Measurements from ENCODE around the gene P2RY13. TPM values are rescaled to one million over a fixed set of nuclear protein-coding genes. Genes with fewer than 3 reads are reported as not detected.

P2RY13 gene
- total and polyA plus RNA-seq, 2 of the 13 experiments (the other 11 are each of a cell fraction or from before 2014, with no cell fraction given), result not detected

DNA sequence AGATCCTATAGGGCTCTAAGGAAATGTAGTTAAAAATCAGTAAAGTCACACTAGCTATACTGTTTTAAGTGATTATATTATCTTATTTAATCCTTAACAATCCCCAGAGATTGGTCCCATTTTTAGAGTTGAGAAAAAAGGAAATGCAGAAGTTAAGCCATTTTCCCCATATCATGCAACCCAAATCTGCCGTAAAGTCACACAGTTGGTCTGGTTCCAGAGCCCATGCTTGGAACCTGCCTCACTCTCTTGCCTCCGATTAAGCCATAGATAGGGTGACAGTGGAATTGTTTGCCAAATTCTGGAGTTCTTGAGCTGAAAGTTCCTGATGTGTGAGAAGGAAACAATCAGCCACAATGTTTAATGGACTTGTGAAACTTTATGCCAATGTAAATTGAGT, 2.3 kb upstream of the P2RY13 start:
- Histone ChIP-seq H3K9ac (ENCODE audit: insufficient read depth, low read depth, low read length) (no peak overlapping the region), H3K36me3 (replicated peaks in 1 of 2; ENCODE audit: control insufficient read depth in 1 of 2, insufficient read depth in 2 of 2, low read length in 2 of 2) (no peaks in the 10 kb centered on the region), H4K20me1 (ENCODE audit: insufficient read depth, low read length) (no peaks in the 10 kb centered on the region), H3K27ac (ENCODE audit: extremely low read length, insufficient read depth, low read length) (no peak overlapping the region), H2AFZ (ENCODE audit: low read length) (no peak overlapping the region), H3K4me2 (ENCODE audit: low read depth, low read length) (no peak overlapping the region), H3K27me3 (ENCODE audit: control insufficient read depth in 1 of 2, insufficient read depth in 2 of 2, low read length in 2 of 2) (no peaks in the 10 kb centered on the region), H3K4me1 (ENCODE audit: insufficient read depth, low read length) (no peaks in the 10 kb centered on the region), H3K4me3 (replicated peaks in 1 of 3; ENCODE audit: insufficient read depth in 1 of 3, low read depth in 2 of 3, low read length in 3 of 3) (no peak overlapping the region), H3K9me3 (ENCODE audit: low read length) (no peaks in the 10 kb centered on the region), H3K79me2 (ENCODE audit: insufficient read depth, low read length) (no peaks in the 10 kb centered on the region)
- ChIA-PET POLR2A (no interaction called here), CTCF (ENCODE audit: low intra/inter-chr PET ratio, low total read pairs) (no interaction called here)
- in situ Hi-C loops (cut with HindIII; ENCODE audit: extremely low pct_ligation_motif_present, low pct_unique_long_range_greater_than_20kb) (no loop called here), intact Hi-C loops (cut with micrococcal nuclease; ENCODE audit: unreplicated experiment) (no loop called here)
- no peak for FAIRE-seq
- no peak for DNase-seq (ENCODE audit: low spot score)
- ATAC-seq, result no peak
- BruUV-seq (replicated peaks), result no TSS peak
- no peak for TF ChIP-seq NR1H2 (CRISPR knock-in tag; IDR thresholded peaks at IDR 0.05; ENCODE audit: borderline replicate concordance, low read depth)
- WGBS (ENCODE audit: low lambda C conversion rate), result 84% methylated on average over 2 of the region's 2 CpGs

GRCh38 chr3:151330899-151331298, 1.6 kb upstream of the P2RY13 start:
- no peaks in the 10 kb centered on the region for H3K79me2 ChIP-seq (ENCODE audit: insufficient read depth, low read length)
- no peaks in the 10 kb centered on the region for H3K4me1 ChIP-seq (ENCODE audit: insufficient read depth, low read length)
- no peak overlapping the region for H2AFZ ChIP-seq (ENCODE audit: low read length)
- POLR2A ChIA-PET, result no interaction called here
- H3K27ac ChIP-seq (ENCODE audit: extremely low read length, insufficient read depth, low read length), result no peak overlapping the region
- FAIRE-seq (no peak), DNase-seq (ENCODE audit: low spot score) (no peak), ATAC-seq (no peak)
- H3K9me3 ChIP-seq (ENCODE audit: low read length), result no peaks in the 10 kb centered on the region
- CTCF ChIA-PET (ENCODE audit: low intra/inter-chr PET ratio, low total read pairs), result no interaction called here
- no peak overlapping the region for H3K4me2 ChIP-seq (ENCODE audit: low read depth, low read length)
- no peak overlapping the region for H3K9ac ChIP-seq (ENCODE audit: insufficient read depth, low read depth, low read length)
- no peaks in the 10 kb centered on the region for H3K27me3 ChIP-seq (ENCODE audit: control insufficient read depth in 1 of 2, insufficient read depth in 2 of 2, low read length in 2 of 2)
- in situ Hi-C loops (cut with HindIII; ENCODE audit: extremely low pct_ligation_motif_present, low pct_unique_long_range_greater_than_20kb) (no loop called here), intact Hi-C loops (cut with micrococcal nuclease; ENCODE audit: unreplicated experiment) (no loop called here)
- H3K36me3 ChIP-seq (replicated peaks in 1 of 2; ENCODE audit: control insufficient read depth in 1 of 2, insufficient read depth in 2 of 2, low read length in 2 of 2), result no peaks in the 10 kb centered on the region
- H4K20me1 ChIP-seq (ENCODE audit: insufficient read depth, low read length), result no peaks in the 10 kb centered on the region
- BruUV-seq (replicated peaks), result no TSS peak
- no peak overlapping the region for H3K4me3 ChIP-seq (replicated peaks in 1 of 3; ENCODE audit: insufficient read depth in 1 of 3, low read depth in 2 of 3, low read length in 3 of 3)
- TF ChIP-seq ZFP62 (CRISPR knock-in tag; IDR thresholded peaks at IDR 0.05) (no peak), SMAD3 (CRISPR knock-in tag; IDR thresholded peaks at IDR 0.05) (no peak), ZNF530 (CRISPR knock-in tag; IDR thresholded peaks at IDR 0.05; ENCODE audit: low read depth) (no peak), MYNN (CRISPR knock-in tag; IDR thresholded peaks at IDR 0.05; ENCODE audit: low read depth) (no peak), SOX5 (CRISPR knock-in tag; IDR thresholded peaks at IDR 0.05; ENCODE audit: borderline replicate concordance) (no peak), ZNF280D (CRISPR knock-in tag; IDR thresholded peaks at IDR 0.05) (no peak), ZZZ3 (CRISPR knock-in tag; IDR thresholded peaks at IDR 0.05; ENCODE audit: borderline replicate concordance) (no peak), HMG20A (CRISPR knock-in tag; IDR thresholded peaks at IDR 0.05; ENCODE audit: borderline replicate concordance) (no peak), HIVEP1 (CRISPR knock-in tag; IDR thresholded peaks at IDR 0.05) (no peak), ZMYM4 (CRISPR knock-in tag; IDR thresholded peaks at IDR 0.05) (no peak), FOXK2 (IDR thresholded peaks at IDR 0.05) (no peak)
- TF ChIP-seq, protein P1, sequence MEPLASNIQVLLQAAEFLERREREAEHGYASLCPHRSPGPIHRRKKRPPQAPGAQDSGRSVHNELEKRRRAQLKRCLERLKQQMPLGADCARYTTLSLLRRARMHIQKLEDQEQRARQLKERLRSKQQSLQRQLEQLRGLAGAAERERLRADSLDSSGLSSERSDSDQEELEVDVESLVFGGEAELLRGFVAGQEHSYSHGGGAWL (CRISPR knock-in tag; IDR thresholded peaks at IDR 0.05), result no peak
- TF ChIP-seq, protein P2, sequence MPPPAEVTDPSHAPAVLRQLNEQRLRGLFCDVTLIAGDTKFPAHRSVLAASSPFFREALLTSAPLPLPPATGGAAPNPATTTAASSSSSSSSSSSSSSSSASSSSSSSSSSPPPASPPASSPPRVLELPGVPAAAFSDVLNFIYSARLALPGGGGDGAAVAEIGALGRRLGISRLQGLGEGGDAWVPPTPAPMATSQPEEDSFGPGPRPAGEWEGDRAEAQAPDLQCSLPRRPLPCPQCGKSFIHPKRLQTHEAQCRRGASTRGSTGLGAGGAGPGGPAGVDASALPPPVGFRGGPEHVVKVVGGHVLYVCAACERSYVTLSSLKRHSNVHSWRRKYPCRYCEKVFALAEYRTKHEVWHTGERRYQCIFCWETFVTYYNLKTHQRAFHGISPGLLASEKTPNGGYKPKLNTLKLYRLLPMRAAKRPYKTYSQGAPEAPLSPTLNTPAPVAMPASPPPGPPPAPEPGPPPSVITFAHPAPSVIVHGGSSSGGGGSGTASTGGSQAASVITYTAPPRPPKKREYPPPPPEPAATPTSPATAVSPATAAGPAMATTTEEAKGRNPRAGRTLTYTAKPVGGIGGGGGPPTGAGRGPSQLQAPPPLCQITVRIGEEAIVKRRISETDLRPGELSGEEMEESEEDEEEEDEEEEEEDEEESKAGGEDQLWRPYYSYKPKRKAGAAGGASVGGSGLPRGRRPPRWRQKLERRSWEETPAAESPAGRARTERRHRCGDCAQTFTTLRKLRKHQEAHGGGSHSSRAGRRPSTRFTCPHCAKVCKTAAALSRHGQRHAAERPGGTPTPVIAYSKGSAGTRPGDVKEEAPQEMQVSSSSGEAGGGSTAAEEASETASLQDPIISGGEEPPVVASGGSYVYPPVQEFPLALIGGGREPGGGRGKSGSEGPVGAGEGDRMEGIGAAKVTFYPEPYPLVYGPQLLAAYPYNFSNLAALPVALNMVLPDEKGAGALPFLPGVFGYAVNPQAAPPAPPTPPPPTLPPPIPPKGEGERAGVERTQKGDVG (CRISPR knock-in tag; IDR thresholded peaks at IDR 0.05; ENCODE audit: borderline replicate concordance), result no peak
